Activated gamma-delta T cell treated with anti-CD3 and anti-CD28 coated beads, Interleukin-2, amount 50 U/mL, for 16 hours (primary cell): ENCODE results near the gene CPEB1.
"Not testable (repeated sequence)": the region's sequence is repeated elsewhere in the genome, so short reads cannot be mapped to it uniquely, and the experiment has no call there.

ENCODE experiments used
- DNase-seq: peaks from one replicate; pipeline ENCODE4 v3.0.0-alpha.2; 2020; ENCODE audit warnings: low read depth

CPEB1 gene

DNA sequence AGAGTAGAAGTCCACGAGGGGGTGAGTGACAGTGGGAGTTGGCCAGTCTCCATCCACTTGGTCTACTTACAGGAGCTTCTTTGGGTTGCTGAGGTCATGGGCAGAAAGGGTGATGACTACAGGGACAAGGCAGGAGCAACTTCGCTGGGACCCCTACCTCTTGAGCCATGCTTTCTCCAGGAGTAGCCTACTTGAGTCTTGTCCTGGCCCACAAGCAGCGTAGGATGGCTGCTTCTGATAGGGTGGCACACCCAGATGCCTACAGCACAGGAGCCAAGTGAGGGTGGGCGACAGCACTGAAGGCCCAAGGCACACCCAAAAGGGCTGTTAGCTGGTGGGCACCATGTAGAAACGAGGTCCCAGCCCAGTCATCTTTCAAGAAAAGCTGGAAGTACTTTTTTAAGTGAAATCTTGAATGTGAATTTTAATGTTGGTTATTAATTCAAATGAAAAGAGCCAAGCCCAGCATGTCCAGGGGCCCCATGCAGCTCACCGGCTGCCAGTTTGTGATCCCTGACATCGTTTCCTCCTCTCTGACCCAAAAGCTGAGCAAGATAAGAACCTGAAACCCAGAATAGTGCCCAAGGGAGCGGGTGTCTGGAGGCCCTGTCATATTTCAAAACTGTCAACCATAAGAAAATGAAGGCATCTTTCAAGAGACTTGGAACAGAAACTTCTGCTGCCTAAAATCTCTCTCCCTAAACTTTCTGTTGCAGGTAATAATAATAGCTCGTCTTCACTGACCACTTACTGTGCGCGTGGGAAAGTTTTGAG lies 2.2 kb upstream of the CPEB1 start:
- DNase-seq, result no peak

DNA sequence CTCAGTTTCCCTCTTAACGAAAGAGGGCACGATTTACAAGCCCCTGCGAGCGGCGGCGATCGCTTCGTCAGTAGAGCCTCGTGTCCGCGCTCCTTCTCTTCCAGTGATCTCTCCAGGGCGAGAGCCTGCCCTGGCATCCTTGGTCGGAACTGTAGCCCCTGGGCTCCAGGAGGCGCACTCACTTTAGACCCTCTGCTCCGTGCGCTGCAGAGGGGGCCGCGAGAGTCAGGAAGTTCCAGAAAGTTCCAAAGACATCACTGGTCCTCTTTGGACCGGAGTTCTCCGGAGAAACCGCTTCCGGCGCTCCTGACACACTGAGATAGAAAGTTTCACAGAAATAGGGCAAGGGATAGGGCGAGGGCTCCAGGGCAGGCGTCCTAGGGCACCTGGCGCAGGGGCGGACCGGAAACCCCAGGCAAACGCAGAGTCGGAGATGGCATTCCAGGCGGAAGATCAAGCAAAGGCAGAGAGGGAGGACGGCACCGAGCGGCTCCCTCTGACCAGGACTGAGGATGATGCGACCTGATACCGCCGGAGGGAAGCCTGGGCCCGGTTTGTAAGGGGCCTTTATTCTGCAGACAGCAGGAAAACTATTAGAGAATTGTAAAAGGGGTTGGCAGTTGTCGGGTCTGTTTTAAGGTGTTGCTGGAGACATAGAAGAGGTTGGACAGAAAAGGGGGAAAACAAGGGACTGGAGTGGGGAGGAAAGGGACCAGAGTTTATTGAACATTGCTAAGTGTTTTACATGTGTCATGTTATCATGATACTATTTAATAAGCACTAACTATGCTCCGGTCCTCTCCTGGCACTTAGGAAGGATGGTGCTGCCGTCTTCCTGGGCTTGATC lies 1.3 kb upstream of the CPEB1 start:
- no peak for DNase-seq

DNA sequence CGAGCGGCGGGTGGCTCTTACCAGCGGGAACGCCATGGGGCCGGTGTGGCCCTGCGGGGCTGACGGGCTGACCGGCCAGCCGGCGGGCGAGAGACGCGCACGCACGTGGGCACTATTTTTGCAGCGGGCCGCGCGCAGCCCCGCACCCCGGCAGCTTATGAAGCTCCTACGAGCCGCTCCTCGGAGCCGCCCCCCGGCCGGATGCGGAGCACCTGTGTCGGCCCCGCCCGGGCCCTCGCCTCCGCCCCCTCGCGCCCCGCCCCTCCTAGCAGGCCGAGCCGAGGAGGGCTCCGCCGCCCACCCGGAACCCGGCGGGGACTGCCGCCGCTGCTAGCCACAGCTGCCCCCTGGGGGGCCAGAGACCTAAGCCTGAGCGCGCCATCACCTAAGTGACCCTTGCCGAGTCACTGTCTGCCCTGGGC lies 683 bp upstream of the CPEB1 start:
- peak; percentile 39 for DNase-seq

DNA sequence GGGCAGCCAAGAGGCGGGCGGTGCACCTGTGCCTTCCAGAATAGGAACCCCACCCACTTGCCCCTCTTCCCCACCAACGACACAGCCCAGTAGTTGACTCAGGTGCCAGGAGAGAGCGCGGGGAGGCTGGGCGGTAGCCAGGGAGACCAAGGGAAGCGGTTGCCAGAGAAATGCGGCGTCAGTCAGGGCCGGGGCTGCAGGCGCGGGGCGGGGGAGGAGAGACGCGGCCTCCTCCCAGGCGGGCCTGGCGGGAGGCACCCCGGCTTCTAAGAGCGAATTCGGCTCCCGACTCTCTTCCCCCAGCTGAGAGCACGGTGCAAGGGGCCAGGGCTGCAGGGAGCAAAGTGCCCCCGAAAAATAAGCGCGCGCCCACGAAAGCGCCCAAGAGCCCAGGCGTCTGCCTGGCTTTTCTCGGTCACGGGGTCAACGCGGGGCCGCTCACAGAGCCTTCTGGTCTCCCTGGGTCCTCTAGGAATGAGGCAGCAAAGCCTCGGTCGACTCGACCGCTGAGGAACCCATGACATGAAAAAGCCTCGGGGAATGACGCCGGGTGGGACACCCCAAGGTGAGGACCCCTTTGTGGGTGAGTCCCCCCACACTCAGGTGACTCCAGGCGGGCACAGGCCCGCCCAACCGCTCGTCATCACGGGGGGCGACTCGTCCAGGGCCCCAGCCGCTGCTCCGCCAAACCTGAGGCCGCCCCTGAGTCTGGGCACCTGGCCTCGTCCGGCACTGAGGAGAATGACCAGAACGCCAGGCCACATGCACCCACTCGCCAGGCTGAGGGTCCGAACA lies 716 bp downstream of the CPEB1 start:
- DNase-seq, result no peak

DNA sequence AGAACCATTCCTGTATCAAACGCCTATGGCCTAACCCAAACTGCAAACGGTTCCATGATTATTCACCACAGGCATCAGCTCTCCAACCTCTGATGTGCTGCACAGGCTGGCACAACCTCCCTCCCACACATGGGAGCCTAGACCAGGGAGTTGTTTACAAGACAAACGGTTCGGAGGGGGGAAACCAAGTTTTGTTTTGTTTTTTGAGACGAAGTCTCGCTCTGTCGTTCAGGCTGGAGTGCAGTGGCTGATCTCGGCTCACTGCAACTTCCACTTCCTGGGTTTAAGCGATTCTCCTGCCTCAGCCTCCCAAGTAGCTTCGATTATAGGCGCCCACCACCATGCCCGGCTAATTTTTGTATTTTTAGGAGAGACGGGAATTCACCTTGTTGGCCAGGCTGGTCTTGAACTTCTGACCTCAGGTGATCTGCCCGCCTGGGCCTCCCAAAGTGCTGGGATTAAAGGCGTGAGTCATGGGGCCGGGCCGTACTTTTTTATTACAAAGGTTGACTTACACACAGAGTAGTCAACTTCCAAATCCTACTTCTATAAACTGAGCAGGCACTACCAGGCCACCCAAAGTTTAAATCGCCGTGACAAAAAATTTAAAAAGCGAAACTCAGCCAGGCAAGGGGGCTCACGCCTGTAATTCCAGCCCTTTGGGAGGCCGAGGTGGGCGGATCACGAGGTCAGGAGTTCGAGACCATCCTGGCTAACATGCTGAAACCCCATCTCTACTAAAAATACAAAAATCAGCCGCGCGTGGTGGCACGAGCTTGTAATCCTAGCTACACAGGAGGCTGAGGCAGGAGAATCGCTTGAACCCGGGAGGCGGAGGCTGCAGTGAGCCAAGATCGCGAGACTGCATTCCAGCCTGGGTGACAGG lies 2.0 kb downstream of the CPEB1 start:
- not testable (repeated sequence) for DNase-seq

DNA sequence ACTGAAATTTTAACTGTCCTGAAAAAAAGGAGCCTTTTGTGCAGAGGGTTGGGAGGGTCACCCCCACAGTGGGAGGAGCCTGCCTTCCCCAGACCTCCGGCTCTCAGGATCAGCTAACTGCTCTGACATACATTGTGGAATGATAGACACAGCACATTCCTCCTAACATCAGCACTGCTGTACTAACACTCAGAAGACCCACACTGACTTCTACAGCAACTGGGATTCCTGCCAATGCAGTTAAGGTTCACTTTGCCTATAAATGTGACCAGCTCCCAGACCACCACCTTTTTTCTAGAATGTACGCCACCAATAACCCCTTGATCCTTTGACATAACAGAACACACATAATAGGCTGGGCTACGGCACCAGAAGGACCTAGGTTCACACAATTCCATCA lies 3.2 kb downstream of the CPEB1 start:
- no peak for DNase-seq

DNA sequence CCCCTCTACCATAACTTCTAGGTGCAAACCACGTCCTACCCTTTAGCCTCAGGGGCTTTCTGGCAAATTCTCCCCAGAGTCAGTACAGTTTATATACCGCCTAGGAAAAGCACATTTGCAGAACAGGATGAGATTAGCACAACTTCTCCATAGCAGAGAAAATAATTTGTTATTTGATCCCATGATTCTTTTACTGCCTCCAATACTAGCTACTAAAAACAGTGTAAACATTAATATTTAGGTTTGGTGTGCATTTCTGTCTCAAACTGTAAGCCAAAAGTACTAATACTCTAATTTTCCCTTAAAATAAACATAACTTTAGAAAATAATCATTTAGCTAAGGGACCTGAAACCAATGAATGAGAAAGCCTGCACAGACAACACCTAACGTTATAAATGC lies 4.5 kb downstream of the CPEB1 start:
- no peak for DNase-seq

DNA sequence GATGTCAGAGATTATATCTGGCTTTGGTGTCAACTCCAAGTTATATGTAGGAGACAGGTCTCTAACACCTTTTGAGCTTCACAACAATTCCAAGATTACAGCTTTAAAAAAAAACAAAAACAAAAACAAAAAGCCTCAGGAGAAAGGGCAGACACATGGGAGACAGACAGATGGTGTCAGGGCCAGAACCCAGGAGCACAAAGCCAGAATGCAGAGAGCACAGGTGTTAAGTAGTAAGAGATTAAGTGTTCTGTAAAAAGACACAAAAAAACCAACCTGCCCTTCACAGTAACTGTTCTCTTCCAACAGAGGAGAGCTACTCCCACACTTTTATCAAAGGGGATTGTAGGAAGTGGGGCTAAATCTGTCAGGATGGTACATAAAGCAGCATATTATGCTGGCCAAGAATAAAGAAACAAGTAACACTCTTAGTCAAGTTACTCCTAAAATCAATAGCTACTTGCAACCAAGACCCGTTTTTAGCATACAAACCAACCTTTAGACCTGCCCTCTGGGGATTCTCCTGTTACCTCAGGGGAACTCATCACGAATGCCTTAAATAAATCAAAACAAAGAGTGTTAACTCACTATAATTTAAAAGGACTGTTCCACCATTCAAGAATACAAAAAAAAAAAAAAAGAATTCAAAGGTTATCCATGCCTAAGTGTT lies 5.9 kb downstream of the CPEB1 start:
- no peak for DNase-seq

DNA sequence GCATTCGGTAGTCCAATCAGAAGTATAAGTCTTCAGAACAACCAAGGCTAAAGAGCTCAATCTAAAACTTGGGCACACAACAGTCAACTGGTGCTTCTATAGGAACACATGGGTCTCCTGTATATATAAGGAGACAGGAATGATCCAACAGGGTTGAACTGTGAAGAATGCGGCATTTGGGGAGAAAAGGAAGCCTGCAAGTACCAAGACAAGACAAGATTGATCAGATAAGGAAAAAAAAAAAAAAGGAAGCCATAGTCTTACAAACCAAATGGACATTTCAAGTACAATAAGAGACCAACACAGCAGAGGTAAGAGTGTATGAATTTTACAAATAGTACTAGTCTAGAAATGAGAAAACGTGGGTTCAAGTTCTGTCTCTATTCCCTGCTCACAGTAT lies 6.5 kb downstream of the CPEB1 start:
- DNase-seq, result no peak

DNA sequence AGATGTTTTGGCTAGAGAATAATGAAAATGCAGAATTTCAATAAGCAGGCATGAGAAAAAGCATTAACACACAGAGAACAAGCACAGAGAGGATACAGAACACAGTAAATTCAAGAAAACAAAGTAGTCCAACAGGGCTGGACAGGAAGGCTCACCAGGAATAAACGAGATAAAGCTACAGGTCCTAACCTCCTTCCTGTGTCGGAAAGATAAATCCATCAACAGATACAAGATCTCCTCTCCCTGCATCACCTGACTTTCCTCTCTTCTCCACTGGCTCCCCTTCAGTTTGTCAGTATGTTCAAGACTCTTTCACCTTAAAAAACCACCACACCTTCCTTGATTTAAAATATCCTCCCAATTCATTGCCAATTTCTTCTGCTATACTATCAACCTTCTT lies 11.4 kb downstream of the CPEB1 start:
- DNase-seq, result no peak

DNA sequence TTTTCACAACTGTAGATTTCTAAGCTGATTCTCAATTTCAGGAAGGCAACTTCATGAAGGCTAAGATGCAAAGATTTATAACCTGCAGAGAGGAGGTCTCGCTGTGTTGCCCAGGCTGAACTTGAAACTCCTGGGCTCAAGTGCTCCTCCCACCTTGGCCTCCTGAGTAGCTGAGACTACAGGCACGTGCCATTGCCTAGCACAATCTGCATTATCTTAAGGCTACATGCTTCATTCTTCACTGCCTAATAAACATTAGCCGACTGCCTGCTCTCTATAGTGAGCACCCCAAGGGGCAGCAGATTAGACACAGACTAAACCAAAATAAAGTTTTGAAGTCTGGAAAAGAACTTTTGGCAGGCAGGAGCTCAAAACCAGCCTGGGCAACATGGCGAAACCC lies 17.1 kb downstream of the CPEB1 start:
- no peak for DNase-seq

DNA sequence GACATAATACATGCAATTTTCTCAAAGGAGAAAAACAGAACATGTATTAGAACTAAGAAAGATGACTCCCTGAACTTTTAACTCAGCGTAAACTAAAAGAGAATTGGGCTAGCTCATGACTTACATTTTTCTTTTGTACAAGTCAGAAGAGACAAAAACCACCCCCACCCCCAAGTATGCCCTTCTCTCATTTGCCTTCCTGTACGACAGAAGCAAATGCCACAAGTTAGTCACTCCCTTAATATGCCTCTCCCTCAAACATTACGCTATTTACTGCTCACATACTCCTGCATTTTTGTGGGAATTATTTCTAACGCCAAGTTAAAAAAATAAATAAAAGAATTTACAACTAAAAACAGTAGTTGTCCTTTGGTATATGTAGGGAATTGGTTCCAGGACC lies 22.0 kb downstream of the CPEB1 start:
- no peak for DNase-seq

DNA sequence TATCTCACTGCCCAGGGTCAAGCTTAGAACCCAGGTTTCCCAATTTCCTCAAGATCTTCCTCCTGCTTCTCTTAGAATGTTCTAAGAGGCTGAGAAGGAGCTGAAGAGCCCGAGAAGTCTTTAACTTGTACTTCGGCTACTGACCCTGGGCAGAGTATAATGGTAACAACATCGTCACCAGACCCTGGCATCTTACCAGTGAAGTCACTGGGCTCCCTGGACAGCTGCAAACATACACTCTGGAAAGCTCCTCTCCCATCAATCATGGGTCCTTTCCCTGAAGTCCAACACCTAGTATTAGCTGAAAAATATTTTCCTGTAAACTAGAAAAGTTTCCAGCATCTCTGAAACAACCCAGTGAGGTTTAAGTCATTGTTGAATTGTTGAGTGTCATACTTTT lies 22.7 kb downstream of the CPEB1 start:
- no peak for DNase-seq

DNA sequence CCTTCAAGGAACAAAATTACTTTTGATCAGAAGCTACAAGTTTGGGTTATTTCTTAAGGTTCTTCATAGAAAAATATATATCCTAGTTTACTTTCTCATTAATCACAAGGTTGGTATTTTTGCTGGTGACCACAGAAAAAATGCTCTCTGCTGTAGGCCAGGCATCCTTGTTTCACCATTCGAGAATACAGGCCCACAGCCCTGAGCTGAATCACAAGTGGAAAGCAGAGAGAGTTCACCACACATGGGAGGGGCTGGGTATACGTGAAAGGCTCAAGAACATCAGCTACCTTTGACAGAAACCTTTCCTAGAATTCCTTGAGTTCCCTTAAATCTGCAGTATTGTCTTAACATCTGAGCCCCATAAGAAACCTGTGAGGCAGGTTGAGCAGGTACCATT lies 23.2 kb downstream of the CPEB1 start:
- DNase-seq, result no peak

DNA sequence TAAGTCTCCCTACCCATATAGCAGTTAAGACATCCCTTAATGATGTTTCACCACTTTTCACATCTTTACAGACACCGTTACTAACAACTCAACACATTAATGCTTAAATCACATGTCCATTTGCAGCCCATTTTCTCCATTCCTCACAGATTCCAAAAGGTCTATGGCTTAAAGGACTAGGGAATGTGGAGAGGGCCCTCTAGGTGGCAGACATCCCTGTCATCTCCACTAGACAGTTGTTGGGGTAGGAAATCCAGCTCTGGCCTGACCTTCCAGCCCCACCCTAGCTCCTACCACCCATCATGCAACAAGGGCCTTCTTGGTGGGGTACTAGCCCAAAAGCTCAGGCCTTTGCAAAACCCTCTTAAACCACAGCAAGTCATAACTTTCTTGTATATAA lies 25.2 kb downstream of the CPEB1 start:
- no peak for DNase-seq

DNA sequence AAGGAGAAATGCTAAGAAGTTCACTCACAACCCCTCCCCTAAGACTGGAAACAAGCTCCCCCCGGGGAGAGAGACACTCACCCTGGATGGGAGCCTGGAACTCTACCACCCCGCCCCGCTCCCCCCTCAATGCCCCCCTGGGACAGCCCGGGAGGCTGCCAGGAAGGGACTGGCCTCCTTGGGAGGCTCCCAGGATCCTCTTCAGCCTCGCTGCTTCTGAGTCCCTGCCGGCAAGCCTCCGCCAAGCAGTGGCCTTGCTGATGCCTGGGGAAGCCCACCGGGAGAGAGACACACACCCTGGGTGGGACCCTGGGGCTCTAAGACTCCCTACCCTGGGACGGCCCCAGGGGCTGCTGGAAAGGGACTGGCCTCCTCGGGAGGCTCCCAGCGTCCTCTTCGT lies 33.4 kb downstream of the CPEB1 start:
- no peak for DNase-seq

DNA sequence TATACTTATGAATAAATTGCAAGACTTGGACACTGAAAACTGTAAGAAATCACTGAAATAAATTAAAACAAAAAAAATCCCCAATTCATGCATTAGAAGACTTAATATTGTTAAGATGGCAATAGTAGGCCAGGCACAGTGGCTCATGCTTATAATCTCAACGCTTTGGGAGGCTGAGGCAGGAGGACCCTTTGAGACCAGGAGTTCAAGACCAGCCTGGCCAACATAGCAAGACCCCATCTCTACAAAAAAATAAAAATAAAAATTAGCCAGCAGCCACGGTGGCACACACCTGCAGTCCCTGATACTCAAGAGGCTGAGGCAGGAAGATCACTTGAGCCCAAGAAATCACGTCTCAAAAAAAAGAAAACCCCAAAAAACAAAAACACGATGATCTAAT lies 35.8 kb downstream of the CPEB1 start:
- DNase-seq, result no peak

DNA sequence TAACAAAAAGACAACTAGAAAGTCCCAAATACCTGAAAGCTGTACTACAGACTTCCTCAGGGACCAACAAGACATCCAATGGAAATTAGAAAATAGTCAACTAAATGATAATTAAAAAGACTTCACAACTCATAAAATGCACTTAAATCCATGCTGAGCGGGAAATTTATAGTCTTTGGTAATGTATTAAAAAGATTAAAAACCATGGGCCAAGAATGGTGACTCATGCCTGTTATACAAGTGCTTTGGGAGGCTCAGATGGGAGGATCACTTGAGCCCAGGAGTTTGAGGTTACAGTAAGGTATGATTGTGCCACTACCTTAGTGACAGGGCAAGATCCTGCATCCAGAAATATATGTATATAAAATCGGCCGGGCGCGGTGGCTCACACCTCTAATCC lies 45.0 kb downstream of the CPEB1 start:
- DNase-seq, result no peak

DNA sequence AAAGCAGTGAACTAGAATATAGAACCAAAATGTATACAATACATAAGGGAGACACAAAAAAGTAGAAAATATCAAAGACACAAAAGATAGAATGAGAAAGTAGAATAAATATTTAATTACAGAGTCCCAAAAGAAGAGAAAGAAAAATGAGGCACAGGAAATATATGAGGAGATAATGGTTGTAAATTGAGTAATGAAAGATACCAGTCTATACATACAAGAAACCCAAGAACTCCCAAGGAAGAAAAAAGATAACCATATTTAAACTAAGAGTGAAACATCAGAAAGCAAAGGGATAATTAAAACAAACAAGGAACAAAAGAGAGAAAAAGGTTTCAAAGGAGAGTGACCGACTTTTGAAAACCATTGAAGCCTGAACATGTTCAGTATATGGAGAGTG lies 47.3 kb downstream of the CPEB1 start:
- DNase-seq, result no peak

DNA sequence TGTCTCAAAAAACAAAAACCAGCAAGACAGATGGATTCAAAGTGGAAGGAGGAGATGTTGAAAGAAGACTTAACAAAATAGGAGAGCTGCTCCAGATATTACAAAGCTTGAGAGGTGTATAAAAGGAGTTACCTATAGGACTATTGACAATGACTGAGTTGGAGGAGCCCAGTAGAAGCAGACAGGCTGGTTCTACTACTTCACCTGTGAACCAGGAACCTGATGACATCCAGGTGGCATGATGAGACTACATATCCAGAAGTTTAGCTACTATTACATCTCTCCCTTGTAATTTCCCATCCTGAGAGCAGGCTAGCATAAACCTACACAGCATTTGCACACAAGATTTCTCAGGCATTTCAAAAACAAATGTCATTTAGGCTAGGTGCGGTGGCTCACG lies 49.3 kb downstream of the CPEB1 start:
- DNase-seq, result no peak

DNA sequence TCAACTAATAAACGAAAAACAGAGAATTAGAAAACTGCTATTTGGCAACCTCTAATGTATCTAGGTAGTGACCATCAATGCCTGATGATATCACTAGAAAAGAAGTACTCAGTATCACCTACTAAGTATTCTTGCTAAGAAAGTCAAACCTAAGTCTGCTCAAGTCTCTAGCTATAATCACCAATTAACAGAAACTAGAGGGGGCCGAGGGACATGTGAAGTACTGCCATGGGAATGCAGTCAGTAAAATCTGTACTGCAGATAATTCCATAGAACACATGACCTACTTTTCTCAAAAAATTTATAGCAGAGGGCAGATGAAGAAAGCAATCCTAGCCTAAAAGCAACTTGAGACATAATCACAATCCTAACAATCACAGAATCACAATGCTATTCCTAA lies 51.4 kb downstream of the CPEB1 start:
- no peak for DNase-seq
